GM12874 (cell line): ENCODE results near the gene CNTLN.

Source experiments
- CTCF ChIP-seq: IDR thresholded peaks from 2 replicates; pipeline ENCODE4 v1.5.1; 2011; ENCODE audit warnings: low read depth, mild to moderate bottlenecking, control low read depth, low read length, moderate library complexity; ENCODE audit not compliant: insufficient read depth

The CNTLN gene

GRCh38 chr9:17349831-17350230 is 215.0 kb downstream of the CNTLN start:
- no peak for TF ChIP-seq CTCF

- TF ChIP-seq CTCF, result no peak
Observed at GRCh38 chr9:17361378-17361777, 226.5 kb downstream of the CNTLN start.

GRCh38 chr9:17367035-17367434 is 232.2 kb downstream of the CNTLN start:
- TF ChIP-seq CTCF, result no peak

GRCh38 chr9:17380126-17380861 is 245.5 kb downstream of the CNTLN start:
- TF ChIP-seq CTCF, result no peak

GRCh38 chr9:17387565-17387964 is 252.7 kb downstream of the CNTLN start:
- no peak for TF ChIP-seq CTCF

- no peak for TF ChIP-seq CTCF
Observed at GRCh38 chr9:17389026-17389425, 254.2 kb downstream of the CNTLN start.

- no peak for TF ChIP-seq CTCF
Observed at GRCh38 chr9:17394881-17395510, 260.2 kb downstream of the CNTLN start.
